ENCODE results near the gene AUTS2.

The AUTS2 gene

DNA sequence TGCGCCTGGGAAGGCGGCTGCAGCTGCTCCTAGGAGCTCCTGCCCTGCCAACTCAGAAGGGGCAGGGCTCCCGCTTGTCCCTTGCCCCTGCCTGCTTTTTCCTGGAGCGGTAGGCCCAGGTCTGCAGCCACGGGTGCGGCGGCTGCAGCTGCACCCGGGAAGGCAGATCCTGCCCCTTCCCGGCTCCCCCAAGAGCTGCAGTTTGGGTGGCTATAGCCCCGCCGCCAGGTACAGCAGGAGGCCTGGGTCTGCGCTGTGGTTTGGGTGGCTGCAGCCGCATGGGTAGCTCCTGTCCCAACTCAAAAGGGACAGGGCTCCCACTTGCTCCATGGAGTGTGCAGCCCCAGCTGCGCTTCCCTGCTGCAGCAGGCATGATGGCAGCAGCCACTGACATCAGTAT is 6.5 kb upstream of the AUTS2 start:
- H3K79me2 ChIP-seq (ENCODE audit: insufficient read depth, low read length) = no peaks in the 10 kb centered on the region
- no peak for TF ChIP-seq EZH2phosphoT487 (conservative IDR thresholded peaks at IDR 0.05; ENCODE audit: low read length)
- TF ChIP-seq, protein P1, sequence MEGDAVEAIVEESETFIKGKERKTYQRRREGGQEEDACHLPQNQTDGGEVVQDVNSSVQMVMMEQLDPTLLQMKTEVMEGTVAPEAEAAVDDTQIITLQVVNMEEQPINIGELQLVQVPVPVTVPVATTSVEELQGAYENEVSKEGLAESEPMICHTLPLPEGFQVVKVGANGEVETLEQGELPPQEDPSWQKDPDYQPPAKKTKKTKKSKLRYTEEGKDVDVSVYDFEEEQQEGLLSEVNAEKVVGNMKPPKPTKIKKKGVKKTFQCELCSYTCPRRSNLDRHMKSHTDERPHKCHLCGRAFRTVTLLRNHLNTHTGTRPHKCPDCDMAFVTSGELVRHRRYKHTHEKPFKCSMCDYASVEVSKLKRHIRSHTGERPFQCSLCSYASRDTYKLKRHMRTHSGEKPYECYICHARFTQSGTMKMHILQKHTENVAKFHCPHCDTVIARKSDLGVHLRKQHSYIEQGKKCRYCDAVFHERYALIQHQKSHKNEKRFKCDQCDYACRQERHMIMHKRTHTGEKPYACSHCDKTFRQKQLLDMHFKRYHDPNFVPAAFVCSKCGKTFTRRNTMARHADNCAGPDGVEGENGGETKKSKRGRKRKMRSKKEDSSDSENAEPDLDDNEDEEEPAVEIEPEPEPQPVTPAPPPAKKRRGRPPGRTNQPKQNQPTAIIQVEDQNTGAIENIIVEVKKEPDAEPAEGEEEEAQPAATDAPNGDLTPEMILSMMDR (IDR thresholded peaks at IDR 0.05; ENCODE audit: insufficient read depth, low read length, poor library complexity, severe bottlenecking) = no peak
- no peaks in the 10 kb centered on the region for H4K20me1 ChIP-seq (ENCODE audit: low read depth, low read length)
- no peak overlapping the region for H3K4me3 ChIP-seq (ENCODE audit: insufficient read depth, low read length, poor library complexity, severe bottlenecking)
- no peaks in the 10 kb centered on the region for H3K9me2 ChIP-seq (replicated peaks; ENCODE audit: insufficient read depth, low read length)
- peaks cover 10% of the 10 kb centered on the region; the same call in 1 of the 2 replicates for H3K9me3 ChIP-seq (ENCODE audit: insufficient read depth, low read length)
- H3K27ac ChIP-seq (ENCODE audit: low read depth, low read length) = no peak overlapping the region
- H3K9ac ChIP-seq (ENCODE audit: low read length) = no peak overlapping the region
- H3F3A ChIP-seq (ENCODE audit: insufficient read depth) = peaks cover 20% of the 10 kb centered on the region
- no peaks in the 10 kb centered on the region for H3K27me3 ChIP-seq (ENCODE audit: low read length)
- no peak overlapping the region for H2AFZ ChIP-seq (ENCODE audit: low read depth, low read length, severe bottlenecking)
- no peaks in the 10 kb centered on the region for H3K36me3 ChIP-seq (ENCODE audit: low read length)
- H3K4me2 ChIP-seq (ENCODE audit: low read depth, low read length, poor library complexity, severe bottlenecking) = no peak overlapping the region

DNA sequence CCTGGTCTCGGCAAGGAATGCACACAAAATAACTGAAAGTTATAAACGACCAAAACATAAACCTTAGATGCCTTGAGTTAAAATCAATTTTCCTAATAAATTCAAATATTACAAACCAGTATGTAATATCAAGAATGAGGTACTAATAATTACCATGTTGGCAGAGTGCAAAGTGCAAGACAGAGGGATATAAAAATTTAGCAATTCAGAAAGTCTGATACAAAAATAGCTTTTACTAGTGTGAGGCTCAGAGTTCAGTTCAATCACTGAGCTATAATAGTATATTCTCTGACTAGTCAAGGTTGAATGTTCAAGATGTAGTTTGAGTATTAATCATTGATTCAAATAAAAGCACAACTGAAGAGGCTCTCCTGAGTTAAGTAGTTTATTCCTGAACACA is 4.8 kb upstream of the AUTS2 start:
- Histone ChIP-seq H3K9me2 (replicated peaks; ENCODE audit: insufficient read depth, low read length) (no peaks in the 10 kb centered on the region), H3K9ac (ENCODE audit: low read length) (no peak overlapping the region), H3K79me2 (ENCODE audit: insufficient read depth, low read length) (no peaks in the 10 kb centered on the region), H2AFZ (ENCODE audit: low read depth, low read length, severe bottlenecking) (no peak overlapping the region), H4K20me1 (ENCODE audit: low read depth, low read length) (no peaks in the 10 kb centered on the region), H3K27ac (ENCODE audit: low read depth, low read length) (no peak overlapping the region), H3K4me3 (ENCODE audit: insufficient read depth, low read length, poor library complexity, severe bottlenecking) (no peak overlapping the region), H3K27me3 (ENCODE audit: low read length) (no peaks in the 10 kb centered on the region), H3K36me3 (ENCODE audit: low read length) (no peaks in the 10 kb centered on the region), H3K4me2 (ENCODE audit: low read depth, low read length, poor library complexity, severe bottlenecking) (no peak overlapping the region), H3K9me3 (ENCODE audit: insufficient read depth, low read length) (peaks cover 10% of the 10 kb centered on the region; the same call in 1 of the 2 replicates), H3F3A (ENCODE audit: insufficient read depth) (peaks cover 29% of the 10 kb centered on the region)
- no peak for TF ChIP-seq EZH2phosphoT487 (conservative IDR thresholded peaks at IDR 0.05; ENCODE audit: low read length)

DNA sequence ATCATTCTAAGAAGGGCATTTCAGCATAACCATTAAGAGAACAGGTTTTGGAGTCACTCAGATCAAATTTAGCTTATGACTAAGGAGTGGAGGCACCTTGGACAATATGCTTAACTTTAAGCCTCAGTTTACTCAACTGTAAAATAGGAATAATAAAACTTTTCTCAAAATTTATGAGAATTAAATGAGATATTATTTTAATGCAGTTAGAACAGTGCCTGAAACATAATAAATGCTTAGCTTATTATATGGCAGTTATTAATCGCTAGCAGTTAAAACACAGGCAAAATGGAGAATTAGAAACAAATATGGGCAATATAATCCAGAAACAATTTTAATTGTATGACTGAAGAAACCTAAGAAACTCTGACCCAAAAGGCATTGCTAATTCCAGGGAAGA is 2.9 kb upstream of the AUTS2 start:
- peaks cover 29% of the 10 kb centered on the region for H3F3A ChIP-seq (ENCODE audit: insufficient read depth)
- no peak overlapping the region for H2AFZ ChIP-seq (ENCODE audit: low read depth, low read length, severe bottlenecking)
- H3K79me2 ChIP-seq (ENCODE audit: insufficient read depth, low read length) = peaks cover 13% of the 10 kb centered on the region
- peaks cover 10% of the 10 kb centered on the region; the same call in 1 of the 2 replicates for H3K9me3 ChIP-seq (ENCODE audit: insufficient read depth, low read length)
- H3K27ac ChIP-seq (ENCODE audit: low read depth, low read length) = no peak overlapping the region
- TF ChIP-seq EZH2phosphoT487 (conservative IDR thresholded peaks at IDR 0.05; ENCODE audit: low read length) = no peak
- TF ChIP-seq, protein P1 (IDR thresholded peaks at IDR 0.05; ENCODE audit: insufficient read depth, low read length, poor library complexity, severe bottlenecking) = no peak
- H3K4me3 ChIP-seq (ENCODE audit: insufficient read depth, low read length, poor library complexity, severe bottlenecking) = no peak overlapping the region
- no peak overlapping the region for H3K9ac ChIP-seq (ENCODE audit: low read length)
- H3K27me3 ChIP-seq (ENCODE audit: low read length) = no peaks in the 10 kb centered on the region
- H3K9me2 ChIP-seq (replicated peaks; ENCODE audit: insufficient read depth, low read length) = no peaks in the 10 kb centered on the region
- no peaks in the 10 kb centered on the region for H3K36me3 ChIP-seq (ENCODE audit: low read length)
- no peaks in the 10 kb centered on the region for H4K20me1 ChIP-seq (ENCODE audit: low read depth, low read length)
- no peak overlapping the region for H3K4me2 ChIP-seq (ENCODE audit: low read depth, low read length, poor library complexity, severe bottlenecking)

DNA sequence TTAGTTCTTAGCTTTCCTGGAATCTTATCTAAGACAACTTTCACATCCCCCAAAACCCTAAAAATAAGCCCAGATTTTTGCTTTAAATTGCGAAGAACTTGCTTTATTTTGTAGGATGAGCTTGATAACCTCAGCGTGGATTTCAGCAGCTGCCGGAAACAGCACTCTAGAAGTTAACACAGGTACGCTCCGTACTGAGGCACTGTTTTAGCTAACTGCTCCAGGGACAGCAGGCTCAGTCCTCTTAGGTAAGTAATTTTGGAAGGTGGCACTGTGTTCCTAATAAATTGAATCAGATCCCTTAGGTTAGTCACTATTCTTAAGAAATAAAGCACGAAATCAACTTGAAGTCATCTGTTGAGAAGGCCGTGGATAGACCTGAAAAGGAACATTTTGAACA is 2.2 kb upstream of the AUTS2 start:
- no peak overlapping the region for H3K27ac ChIP-seq (ENCODE audit: low read depth, low read length)
- H3K27me3 ChIP-seq (ENCODE audit: low read length) = no peaks in the 10 kb centered on the region
- H3F3A ChIP-seq (ENCODE audit: insufficient read depth) = peaks cover 29% of the 10 kb centered on the region
- H3K36me3 ChIP-seq (ENCODE audit: low read length) = no peaks in the 10 kb centered on the region
- H4K20me1 ChIP-seq (ENCODE audit: low read depth, low read length) = peaks cover 6% of the 10 kb centered on the region; the same call in 1 of the 2 replicates
- H3K9me3 ChIP-seq (ENCODE audit: insufficient read depth, low read length) = peaks cover 3% of the 10 kb centered on the region; the same call in 1 of the 2 replicates
- peaks cover 19% of the 10 kb centered on the region for H3K79me2 ChIP-seq (ENCODE audit: insufficient read depth, low read length)
- no peak overlapping the region for H3K9ac ChIP-seq (ENCODE audit: low read length)
- no peak overlapping the region for H3K4me2 ChIP-seq (ENCODE audit: low read depth, low read length, poor library complexity, severe bottlenecking)
- H3K4me3 ChIP-seq (ENCODE audit: insufficient read depth, low read length, poor library complexity, severe bottlenecking) = no peak overlapping the region
- no peak for TF ChIP-seq EZH2phosphoT487 (conservative IDR thresholded peaks at IDR 0.05; ENCODE audit: low read length)
- TF ChIP-seq, protein P1 (IDR thresholded peaks at IDR 0.05; ENCODE audit: insufficient read depth, low read length, poor library complexity, severe bottlenecking) = no peak
- H3K9me2 ChIP-seq (replicated peaks; ENCODE audit: insufficient read depth, low read length) = no peaks in the 10 kb centered on the region
- H2AFZ ChIP-seq (ENCODE audit: low read depth, low read length, severe bottlenecking) = no peak overlapping the region

Data from SU-DHL-6 (cell line).